ENCODE results near the gene DUSP15.

- TF ChIP-seq CTCF (IDR thresholded peaks at IDR 0.05; ENCODE audit: low read depth, low read length, poor library complexity, severe bottlenecking) (no peak), EZH2phosphoT487 (IDR thresholded peaks at IDR 0.05; ENCODE audit: borderline replicate concordance, low read length) (no peak)
These were observed 720 bp downstream of the DUSP15 start for GRCh38 chr20:31869673-31869941.

All from DOHH2 (cell line).